ENCODE results near the gene HIGD1A.
A peak's percentile ranks its signal among the peaks of the same experiment; 100 is the strongest.

Gene HIGD1A

DNA sequence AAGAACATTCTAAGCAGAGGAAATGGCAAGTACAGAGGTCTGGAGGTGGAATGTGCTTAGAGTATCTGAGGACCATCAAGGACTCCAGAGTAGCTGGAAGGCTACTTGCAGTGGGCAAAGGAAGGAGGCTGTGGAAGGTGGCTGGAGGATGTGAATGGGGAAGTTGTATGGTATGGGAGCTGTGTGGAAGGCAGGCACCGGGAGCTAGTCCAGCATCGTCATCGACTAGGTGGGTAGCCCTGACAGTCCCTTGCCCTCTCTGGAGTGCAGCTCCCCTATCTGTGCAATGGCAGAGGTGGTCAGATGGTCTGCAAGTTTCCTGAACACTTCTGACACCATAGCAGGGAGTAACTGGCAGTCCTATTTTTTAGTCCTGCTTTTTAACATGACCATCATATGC, 50.5 kb downstream of the HIGD1A start:
- DNase-seq: peak; percentile 43

DNA sequence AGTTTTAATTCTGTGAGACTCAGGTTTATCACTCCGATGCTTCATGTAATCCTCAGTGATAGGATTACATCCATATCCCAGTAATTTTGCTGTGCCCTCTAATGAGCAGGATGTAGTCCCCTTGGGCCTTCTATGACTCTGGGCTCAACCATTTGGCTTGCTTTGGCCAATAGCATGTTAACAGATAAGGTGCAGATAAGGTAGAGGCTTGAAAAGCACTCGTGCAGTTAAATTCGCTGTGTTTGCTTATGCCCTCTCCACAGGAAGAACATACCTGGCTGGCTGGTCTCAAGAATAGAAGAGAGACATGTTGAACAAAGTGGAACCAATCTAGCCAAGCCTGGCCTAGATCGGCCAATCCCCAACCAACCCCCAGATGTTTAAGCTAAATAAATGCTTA, 51.3 kb downstream of the HIGD1A start:
- DNase-seq: peak; percentile 1

DNA sequence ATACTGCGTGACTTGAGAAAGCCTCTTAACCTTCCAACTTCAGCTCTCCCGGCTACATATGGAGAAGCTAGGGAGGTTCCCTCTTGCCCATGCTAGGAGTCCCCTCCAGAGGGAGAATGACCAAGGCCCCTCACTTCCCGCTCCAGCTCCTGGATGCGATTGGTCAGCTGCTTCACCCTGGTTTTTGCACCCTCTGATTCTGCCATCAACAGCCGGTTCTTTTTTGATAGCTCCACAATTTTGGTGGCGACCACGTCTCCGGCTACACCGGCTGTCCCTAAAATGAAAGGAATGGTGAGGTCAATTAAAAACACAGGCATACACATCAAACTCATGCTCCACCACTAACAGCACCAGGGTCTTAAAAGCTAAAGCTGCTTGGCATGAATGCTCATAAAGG, 51.8 kb downstream of the HIGD1A start:
- DNase-seq: no peak

DNA sequence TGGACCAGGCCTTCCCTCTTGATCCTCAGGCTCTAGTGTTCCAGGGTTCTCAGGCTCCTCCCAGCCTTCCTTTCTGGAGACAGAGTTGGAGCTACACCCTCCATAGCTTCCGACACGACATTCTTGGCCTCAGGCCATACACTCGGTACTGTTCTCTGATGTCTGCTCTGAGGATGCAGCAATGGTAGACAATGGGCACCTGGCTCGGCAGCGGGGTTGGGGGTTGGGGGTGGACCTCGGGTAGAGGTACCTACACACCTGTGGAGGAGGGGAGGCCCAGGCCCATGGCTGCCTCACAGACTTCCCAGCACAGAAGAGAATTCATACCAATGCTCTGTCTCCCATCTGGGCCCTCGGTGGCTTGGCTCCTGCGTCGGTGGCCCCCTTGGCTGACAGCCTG, 52.7 kb downstream of the HIGD1A start:
- DNase-seq: peak; percentile 30

DNA sequence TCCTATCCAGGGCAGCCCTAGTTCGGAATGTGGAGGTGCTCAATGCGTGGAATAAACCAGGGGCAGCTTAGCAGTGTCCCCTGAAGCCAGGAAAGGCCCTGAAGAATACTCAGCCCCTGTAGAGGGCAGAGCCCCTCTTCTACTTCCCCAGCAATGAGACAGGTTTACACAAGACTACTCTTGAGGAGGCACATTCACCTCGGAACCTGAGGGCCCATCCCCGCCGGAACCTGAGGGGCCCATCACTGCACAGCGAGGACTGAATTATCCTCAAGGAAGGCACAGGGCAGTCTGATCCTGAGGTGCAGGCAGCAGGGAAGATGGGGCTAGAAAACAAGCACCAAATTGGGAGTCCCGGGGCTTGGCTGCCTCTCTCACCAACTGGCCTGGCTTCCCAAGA, 53.5 kb downstream of the HIGD1A start:
- DNase-seq: peak; percentile 47

DNA sequence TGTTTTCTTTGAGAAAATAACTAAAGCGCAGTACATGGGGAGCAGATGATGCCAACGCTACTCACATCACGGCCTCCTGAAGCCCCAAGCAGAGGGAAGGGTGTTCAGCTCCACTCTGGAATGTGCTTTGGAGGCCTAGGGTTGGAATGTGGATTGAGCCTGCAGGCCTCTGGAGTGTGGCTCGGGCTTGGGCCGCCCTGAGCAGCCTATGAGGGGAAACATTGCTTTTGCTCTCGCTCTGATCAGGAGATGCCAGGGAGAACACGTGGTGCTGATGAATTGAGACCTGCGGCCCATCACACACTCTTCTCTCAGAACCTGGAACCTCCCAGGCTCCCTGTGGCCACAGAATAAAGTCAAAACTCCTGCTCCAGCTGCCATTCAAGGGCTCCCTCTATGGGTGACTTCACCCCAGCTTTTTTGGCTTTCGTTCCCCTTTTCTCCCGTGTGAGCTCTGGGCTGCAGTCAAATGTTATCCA, 54.5 kb downstream of the HIGD1A start:
- DNase-seq: peak; percentile 49

DNA sequence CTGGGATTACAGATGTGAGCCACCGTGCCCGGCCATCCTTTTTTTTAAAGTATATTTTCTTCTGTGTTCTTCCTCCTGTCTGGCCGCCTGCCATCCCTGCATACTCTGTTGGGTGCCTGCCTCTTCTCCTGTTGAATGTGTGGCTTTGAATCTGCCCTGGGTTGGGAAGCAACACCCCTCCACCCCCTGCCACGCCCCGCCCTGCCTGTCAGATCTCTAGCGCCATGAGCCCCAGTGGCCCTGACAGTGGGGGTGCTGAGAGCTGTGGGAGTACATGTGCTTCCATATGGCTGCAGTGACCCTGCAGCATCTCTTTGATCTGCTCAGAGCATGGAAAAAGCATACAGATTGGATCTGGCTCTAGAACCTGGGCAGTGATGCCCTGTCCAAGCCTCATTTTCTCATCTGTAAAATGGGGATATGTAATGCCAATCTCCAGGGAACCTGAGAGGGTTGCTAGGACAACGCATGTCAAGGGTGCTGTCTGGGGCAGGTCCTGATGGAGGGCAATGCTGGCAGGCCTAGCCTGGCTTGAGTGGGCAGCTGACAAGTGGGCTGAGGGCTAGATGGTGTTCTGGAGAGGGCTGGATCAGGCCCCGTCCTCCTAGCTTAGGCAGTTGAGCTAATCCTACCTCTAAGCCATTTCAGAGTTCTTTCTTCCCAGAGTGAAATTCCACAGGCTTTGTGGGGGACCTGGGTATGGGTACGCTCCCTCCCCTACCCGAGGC, 55.1 kb downstream of the HIGD1A start:
- DNase-seq: peak; percentile 37

DNA sequence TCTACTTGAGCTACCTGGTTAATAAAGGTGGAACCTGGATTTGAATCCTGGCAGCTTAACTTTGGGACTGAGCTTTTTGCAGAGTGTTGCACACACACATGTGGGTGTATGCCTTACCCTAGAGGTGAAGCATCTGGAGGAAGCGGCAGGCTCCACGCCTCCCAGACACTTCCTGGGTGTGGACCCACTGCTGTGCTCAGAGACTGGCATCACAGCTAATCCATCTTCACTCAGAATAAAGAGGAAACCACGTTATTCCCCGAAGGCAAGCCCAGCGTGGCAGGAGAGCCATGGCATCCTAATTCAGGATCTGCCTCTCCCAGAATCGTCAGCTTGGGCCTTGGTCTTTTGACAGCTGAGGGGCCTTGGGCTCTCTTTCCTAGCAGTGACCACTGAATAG, 56.7 kb downstream of the HIGD1A start:
- peak; percentile 57 for DNase-seq

DNA sequence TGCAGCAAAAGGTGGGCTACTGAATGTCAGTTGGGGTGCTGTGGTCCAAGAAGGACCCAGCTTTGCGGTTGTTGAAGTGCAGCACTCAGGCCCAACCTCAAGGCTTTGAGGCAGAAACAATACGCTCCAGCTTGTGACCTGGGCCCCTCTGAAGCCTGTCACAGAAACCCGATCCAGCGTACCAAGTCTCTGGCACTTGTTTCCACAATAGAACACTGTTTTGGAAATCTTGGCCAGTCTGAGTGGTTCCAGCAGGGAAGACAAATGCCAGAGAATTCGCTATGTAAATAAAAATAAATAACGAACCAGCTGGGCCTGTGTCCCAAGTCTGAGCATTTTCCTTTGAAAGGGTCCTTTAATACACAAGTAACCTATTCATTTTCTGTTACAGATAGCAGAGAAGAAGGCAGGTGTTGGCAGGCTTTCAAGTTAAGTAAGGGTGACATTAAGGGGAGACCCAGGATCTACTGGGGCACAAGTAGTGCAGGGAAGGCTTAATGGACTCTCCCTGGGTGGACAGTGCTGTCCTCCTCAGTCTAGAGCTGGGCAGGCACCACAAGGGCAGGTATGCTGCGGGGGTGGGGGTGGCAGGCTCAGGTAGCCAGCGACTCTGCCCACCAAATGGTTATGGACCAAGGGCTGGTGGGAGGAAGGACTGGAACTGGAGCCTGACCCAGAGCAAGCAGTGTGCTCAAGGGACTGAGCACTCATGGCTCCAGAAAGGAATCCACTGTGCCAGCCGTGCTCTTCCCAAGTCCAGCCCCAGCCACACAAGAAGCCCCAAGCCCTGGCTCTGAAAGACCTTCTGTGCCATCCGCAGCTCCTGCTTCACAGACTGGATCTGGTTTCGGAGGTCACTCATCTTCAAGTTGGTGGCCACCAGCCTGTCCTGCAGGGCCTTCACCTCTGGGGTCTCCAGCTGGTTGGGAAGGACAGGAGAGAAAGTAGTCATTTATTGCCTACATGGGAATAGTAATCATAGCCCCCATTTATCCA, 57.5 kb downstream of the HIGD1A start:
- peak; percentile 32 for DNase-seq

DNA sequence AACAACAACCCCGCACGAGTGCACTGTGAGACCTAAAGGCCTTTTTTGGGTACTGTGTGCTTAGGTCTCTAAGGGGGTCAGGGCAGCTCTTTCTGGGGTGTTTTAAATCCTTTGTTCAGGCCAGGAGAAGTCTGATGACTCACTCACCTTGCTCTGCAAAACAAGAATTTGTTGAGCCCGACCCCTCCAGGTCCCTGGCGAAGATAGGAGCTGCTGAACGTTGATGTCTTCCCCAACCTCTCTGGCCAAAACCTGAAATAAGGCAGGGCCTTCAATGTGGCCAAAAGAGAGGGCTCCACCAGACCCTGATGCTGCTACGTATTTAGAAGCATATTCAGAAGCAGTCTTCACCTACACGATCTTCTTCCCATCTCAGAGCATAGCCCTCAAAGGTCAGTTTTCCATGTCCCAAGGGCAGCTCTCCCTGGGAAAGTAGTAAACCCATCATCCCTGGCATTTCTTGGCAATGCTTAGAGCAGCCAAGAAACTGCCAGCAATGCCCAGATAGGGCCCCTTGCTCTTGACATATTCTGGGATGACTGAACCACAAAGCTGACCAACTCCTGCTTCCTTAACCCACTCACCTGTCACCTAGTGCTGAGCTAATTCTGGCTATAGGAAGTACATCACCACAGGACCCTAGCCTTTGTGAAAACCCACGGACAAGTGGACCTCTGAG, 58.4 kb downstream of the HIGD1A start:
- peak; percentile 35 for DNase-seq

DNA sequence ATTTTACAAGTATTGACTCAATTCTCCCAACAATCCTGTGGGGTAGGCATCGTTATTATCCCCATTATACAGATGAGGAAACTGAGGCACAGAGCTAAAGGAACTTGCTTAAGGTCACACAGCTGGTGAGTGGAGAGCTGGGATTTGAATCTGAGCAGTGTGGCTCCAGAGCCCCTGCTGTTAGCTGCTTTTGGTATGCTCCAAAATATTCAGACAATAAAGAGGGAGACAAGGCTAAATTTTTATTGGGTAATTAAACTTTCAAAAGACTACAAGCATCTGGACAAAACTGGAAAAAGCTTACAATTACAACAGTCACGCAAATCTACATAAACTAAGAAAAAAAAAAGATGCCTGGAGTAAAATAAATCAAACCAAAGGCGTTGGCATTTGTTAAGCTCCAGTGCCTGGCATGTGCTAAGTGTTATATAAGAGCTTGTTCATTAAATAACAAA, 59.0 kb downstream of the HIGD1A start:
- peak; percentile 11 for DNase-seq

DNA sequence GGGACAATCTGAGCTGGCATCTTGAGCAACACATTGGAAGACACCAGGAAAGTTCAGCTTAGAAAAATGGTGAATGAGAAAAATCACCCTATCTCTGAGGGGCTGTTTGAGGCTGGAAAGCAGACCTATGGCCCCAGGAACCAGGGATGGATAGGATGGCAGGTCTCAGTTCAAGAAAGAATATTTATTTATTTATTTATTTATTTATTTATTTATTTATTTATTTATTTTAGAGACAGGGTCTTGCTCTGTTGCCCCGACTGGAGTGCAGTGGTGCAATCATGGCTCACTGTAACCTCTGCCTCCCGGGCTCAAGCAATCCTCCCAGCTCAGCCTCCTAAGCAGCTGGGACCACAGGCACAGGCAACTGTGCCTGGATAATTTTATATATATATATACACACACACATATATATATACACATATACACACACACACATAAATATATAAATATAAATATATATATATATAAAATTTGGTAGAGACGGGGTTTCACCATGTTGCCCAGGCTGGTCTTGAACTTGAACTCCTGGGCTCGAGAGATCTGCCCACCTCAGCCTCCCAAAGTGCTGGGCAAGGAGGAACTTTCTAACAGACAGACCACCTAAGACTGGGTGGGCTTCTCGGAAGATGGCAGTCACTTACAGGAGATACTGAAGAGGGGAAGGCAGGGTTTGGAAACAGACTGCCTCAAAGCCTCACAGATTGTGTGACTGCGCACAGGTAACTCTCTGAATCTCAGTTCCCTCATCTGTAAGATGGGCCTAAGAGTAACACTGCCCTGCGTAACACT, 60.9 kb downstream of the HIGD1A start:
- DNase-seq: peak; percentile 41

DNA sequence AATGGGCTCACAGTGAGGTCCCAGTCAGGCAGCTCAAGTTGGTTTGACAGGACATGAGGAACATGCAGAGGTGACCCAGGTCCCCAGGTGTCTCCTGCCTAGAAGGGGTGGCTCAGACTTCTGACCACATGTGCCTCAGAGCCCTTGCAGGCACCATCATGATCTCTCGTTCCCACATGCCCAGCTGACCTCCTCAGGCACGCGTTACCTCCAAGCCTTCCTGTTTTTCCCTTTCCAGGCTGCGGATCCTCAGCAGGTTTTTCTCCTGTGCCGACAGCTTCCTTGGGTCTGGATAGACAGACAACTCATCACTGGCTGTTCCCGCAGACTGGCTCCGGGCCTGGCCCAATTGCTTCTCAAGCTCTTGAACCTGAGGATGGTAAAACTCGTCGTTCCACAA, 61.6 kb downstream of the HIGD1A start:
- DNase-seq: peak; percentile 37

DNA sequence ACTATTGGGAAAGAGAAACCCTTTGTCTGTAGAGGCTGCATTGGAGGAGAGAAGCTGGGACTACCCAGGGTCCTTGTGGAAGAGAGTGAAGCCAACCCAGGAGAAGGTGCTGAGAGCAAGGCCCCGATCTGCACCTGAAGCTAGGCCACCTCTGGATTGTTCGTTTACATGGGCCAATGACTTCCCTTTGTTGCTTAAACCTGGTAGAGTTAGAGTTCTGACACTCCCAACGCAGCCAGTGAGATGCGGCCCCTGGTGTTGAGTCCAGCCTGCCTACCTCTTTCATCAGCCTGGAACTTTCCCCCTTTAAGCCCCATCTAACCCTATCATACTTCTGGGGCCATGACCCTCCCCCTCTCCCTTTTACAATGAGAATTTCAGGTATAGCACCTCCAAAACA, 62.0 kb downstream of the HIGD1A start:
- DNase-seq: peak; percentile 33

DNA sequence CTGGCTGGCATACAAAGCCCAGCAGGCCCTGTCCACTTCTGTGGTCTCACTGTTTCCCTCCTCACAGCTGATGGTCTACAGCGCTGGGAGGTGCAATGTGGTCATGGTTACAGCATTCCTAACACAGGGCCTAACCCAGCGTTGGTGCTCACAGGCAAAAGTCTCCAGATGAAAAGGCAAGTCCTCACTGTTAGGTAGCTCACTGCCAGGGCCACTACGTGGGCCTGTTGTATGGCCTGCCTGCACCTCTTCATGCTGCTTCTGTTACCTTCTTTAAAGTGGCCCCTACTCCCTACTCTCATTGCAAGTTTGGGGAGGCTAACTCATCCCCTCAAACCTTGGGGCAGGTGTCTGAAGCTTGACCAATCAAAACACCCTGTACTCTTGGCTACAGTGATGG, 62.5 kb downstream of the HIGD1A start:
- DNase-seq: peak; percentile 4

DNA sequence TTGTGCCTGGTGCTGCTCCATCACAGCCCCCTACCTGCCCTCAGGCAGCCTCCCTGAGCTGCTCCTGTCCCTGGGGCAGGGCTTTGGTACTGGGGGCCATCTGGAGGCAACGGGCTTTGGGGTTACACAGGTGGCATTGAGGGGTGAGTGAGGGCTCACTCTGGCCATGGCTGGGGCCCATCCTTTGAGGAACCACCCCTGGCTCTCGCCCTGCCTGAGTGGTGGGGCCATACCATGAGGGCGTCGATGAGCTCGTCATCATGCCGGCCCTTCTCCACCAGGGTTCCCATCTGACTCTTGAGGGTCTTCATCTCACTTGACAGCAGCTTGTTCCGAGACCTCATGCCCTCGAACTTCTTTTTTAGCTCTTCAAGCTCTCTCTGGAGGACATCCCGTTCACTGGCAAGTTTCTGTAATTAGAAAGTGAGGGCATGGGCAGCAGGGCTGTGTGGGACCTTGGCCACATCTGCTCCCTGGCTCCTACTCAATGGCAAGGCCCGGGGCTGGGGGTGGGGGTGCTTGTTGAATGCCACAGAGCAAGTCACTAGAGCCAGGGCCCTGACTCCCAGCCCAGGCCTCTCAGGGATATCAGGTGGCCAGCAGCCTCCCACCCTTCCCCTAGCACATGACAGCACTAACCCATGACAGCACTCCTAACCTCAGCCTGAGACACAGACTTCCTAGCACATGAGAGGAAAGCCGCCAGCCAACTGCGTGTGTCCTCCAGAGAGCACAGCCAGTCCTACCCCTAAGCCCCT, 64.7 kb downstream of the HIGD1A start:
- DNase-seq: peak; percentile 43

DNA sequence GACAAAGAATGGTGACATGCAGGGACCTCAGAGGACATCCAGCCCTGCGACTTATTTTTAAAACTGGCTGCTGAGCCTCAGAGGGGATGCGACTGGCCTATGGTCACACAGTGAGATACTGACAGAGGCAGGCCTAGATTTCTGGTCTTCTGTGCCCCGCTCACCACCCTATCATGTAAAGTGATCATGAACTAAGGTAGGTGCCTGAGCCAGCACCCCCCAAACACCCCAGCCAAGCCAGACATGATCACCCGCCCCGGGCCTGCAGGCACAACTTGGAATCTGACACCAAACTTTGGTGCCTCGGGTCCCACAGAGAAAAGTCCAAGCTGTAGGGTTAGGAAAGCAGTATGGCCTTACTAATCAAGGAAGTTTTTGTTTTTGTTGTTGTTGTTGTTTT, 67.8 kb downstream of the HIGD1A start:
- peak; percentile 37 for DNase-seq

DNA sequence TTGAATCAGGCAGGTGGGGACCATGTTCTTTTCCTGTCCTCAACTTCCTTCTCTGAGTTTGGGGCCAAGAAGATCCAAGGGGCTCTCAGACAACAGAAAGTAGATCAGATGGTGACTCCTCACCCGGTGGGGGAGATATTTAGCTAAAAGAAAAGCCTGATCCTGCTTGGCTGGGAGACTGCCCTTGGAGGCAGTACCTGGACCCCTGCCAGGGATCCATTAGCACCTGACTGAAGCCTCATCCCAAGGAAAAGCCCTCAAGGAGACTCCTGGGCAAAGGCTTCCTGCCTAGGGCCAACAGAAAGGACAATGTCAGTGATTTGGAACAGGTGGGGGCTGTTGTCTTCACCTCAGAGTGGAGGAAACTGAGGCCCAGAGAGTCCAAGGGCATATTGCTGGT, 68.2 kb downstream of the HIGD1A start:
- DNase-seq: peak; percentile 28

DNA sequence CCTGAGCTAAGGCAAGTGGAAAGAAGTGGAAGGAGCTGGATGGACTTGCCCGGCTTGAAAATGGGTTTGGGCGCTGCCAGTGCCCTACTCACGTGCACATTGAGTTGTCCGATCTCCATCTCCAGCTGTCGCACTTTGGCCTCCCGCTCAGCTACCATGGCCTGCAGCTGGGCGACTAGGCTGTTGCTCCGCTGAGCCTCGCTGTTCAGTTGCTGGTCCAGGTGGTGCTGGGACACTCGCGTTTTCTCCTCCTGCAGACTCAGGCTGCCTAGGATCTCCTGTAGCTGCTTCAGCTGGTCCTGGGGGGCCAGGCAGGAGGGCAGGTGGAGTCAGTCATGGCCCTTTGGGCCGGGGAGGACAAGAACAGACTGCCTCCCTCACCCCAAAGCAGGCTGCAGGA, 68.7 kb downstream of the HIGD1A start:
- DNase-seq: peak; percentile 19

DNA sequence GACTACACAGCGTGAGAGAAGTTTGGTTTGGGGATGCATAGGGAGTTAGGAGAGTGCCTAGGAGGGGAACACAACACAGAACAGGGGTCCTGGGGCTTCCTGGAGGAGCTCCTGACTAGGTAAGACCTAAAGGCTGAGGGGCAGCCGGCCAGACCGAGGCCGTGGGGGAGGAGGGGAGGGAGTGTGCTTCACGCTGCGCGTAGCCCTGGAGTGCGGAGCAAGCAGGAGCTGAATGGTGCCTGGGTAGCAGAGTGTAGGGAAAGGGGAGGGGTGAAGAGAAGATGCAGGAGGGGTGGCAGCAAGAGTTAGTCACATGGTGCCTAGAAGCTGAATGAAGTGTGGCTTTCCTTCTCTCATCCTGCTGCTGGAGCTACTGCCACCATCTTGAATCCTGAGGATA, 69.3 kb downstream of the HIGD1A start:
- peak; percentile 7 for DNase-seq

DNA sequence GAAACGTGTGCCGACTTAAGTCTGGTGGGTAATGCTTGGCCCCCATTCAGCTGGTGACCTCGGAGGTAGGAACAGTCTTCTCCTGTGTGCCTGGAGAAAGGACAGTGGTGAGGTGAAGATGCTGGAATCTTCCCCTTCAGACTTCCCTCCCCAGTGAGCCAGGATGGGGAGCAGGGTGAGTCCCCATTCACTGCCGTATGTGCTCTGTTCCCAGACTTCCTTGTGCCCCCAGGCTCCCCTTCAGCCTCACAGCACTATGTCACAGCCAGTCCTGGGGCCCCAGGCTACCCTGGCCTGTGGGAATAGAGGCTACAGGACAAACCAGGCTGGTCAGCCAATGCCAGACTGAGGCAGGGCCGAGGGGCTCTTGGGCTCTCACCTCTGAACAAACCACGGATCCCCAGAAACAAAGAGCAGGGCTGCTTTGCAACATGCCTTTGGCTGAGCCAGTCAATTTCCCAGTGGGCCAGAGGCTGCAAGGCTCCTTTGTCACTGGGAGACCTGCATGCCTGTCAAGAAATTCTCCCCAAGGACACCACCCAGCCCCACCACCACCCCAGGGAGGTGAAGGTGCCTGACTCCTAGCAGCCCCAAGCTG, 69.9 kb downstream of the HIGD1A start:
- DNase-seq: peak; percentile 47

Measured in activated CD8-positive, alpha-beta memory T cell treated with anti-CD3 and anti-CD28 coated beads for 24 hours (primary cell).